Naive thymus-derived CD4-positive, alpha-beta T cell (primary cell): ENCODE measurements around the gene B2M. TPM values are rescaled to one million over a fixed set of nuclear protein-coding genes. Genes with fewer than 3 reads are reported as not detected.

Experiments
- ATAC-seq: fragments of 150-1000 bp; cut with Tn5 transposase; 2 replicates; pipeline ENCODE4 v1.10.0; 2021; ENCODE audit warnings: mild to moderate bottlenecking, moderate library complexity
- CTCF ChIA-PET: fragments of 350-600 bp; sonication (Branson Sonifier 250); formaldehyde crosslinking; loops from one replicate; lab custom pipeline; 2021; ENCODE audit warnings: antibody characterized with exemption; lab: Charles Lee
- POLR2A ChIA-PET: fragments of 350-600 bp; sonication (Branson Sonifier 250); formaldehyde crosslinking; loops from one replicate; lab custom pipeline; 2021; ENCODE audit warnings: antibody characterized with exemption, inconsistent platforms; lab: Charles Lee
- DNase-seq, 9 donors: peaks; one replicate each; pipeline versions ENCODE4 v3.0.0 to v3.0.0-alpha.2; 2020 to 2022; ENCODE audit warnings: mixed read lengths in 1 of 9
- H3K27ac ChIP-seq: one replicate; pipeline ENCODE4 v1.7.0; 2013; ENCODE audit warnings: mild to moderate bottlenecking, low read depth, low read length, moderate library complexity
- H3K27me3 ChIP-seq, 2 donors: one replicate each; pipeline ENCODE4 v1.7.0; 2013; ENCODE audit warnings: low read length in 2 of 2, mild to moderate bottlenecking in 2 of 2, moderate library complexity in 2 of 2; ENCODE audit not compliant: control insufficient read depth in 2 of 2, insufficient read depth in 2 of 2
- H3K36me3 ChIP-seq, 3 experiments: 1 replicate in 2 of 3; 2 replicates in 1 of 3; pipeline ENCODE4 v1.7.0; 2013; ENCODE audit warnings: low read length in 3 of 3, mild to moderate bottlenecking in 3 of 3, moderate library complexity in 1 of 3; ENCODE audit not compliant: insufficient read depth in 3 of 3, control insufficient read depth in 2 of 3
- H3K4me1 ChIP-seq, 2 donors: one replicate each; pipeline ENCODE4 v1.7.0; 2013; ENCODE audit warnings: low read length in 2 of 2, mild to moderate bottlenecking in 2 of 2, moderate library complexity in 1 of 2; ENCODE audit not compliant: control insufficient read depth in 2 of 2, insufficient read depth in 2 of 2
- H3K4me3 ChIP-seq: 2 replicates; pipeline ENCODE4 v1.7.0; 2013; ENCODE audit warnings: mild to moderate bottlenecking, low read length
- H3K9me3 ChIP-seq, 3 experiments: 1 replicate in 2 of 3; 2 replicates in 1 of 3; pipeline ENCODE4 v1.7.0; 2013; ENCODE audit warnings: low read length in 3 of 3; ENCODE audit not compliant: control insufficient read depth in 2 of 3
- H3K27ac Mint-ChIP-seq, 9 donors: one replicate each; pipeline ENCODE4 v1.8.0; 2020 to 2022; ENCODE audit warnings: mixed read lengths in 9 of 9, mild to moderate bottlenecking in 8 of 9, moderate library complexity in 5 of 9, inconsistent platforms in 2 of 9
- H3K27me3 Mint-ChIP-seq, 5 donors: one replicate each; pipeline ENCODE4 v1.8.0; 2021 to 2022; ENCODE audit warnings: mixed read lengths in 5 of 5, mild to moderate bottlenecking in 1 of 5
- H3K36me3 Mint-ChIP-seq, 5 donors: one replicate each; pipeline ENCODE4 v1.8.0; 2020 to 2022; ENCODE audit warnings: mixed read lengths in 5 of 5, mild to moderate bottlenecking in 3 of 5, inconsistent platforms in 1 of 5
- H3K4me1 Mint-ChIP-seq, 7 donors: one replicate each; pipeline ENCODE4 v1.8.0; 2020 to 2022; ENCODE audit warnings: mixed read lengths in 7 of 7, mild to moderate bottlenecking in 3 of 7, inconsistent platforms in 1 of 7
- H3K4me3 Mint-ChIP-seq, 10 donors: one replicate each; pipeline ENCODE4 v1.8.0; 2020 to 2022; ENCODE audit warnings: mild to moderate bottlenecking in 10 of 10, mixed read lengths in 10 of 10, moderate library complexity in 6 of 10, inconsistent platforms in 2 of 10
- H3K9me3 Mint-ChIP-seq, 11 donors: one replicate each; pipeline ENCODE4 v1.8.0; 2020 to 2022; ENCODE audit warnings: mixed read lengths in 11 of 11, mild to moderate bottlenecking in 4 of 11, inconsistent platforms in 1 of 11, moderate library complexity in 1 of 11
- intact Hi-C, 2 donors: fragments of 100-400 bp; cut with micrococcal nuclease; formaldehyde crosslinking; loops; one replicate each; pipeline ENCODE4 v1.15.1; 2023
- polyA plus RNA-seq, 2 donors: library from polyadenylated mRNA; unstranded; fragments of 300-500 nt; fragmentation: Illumina TruSeq; gene quantifications; one replicate each; pipeline ENCODE4 v1.2.3, GENCODE V29; 2021
- total RNA-seq, 6 experiments: library from RNA in 5 of 6; stranded (reverse) in 5 of 6; gene quantifications; 1 replicate in 5 of 6; 2 replicates in 1 of 6; pipeline ENCODE4 v1.2.3 and lab custom pipeline; 2021 to 2026

The B2M gene
- total and polyA plus RNA-seq, 7 experiments from 2014 or later, result 4,325 to 34,374 (median 6,506) TPM

GRCh38 chr15:44753345-44753744 lies 42.0 kb downstream of the B2M start:
- intact Hi-C loops, result no loop called here
- ChIA-PET CTCF (no interaction called here), POLR2A (interaction anchor here (0.6 to 1.8 kb wide), 5 partner anchors 40 to 179 kb away, joined by 3 to 6 read pairs (median 3); partner anchors contain the start of genes B2M, PATL2 and SPG11)
- no peak for DNase-seq
- no peaks in the 10 kb centered on the region for H3K4me1 ChIP-seq
- no peak overlapping the region for H3K4me3 Mint-ChIP-seq
- no peak overlapping the region for H3K27ac ChIP-seq
- H3K27me3 ChIP-seq, result no peaks in the 10 kb centered on the region
- H3K9me3 ChIP-seq, result no peaks in the 10 kb centered on the region
- peaks cover 7 to 57% (median 24%) of the 10 kb centered on the region in 5 donors for H3K36me3 Mint-ChIP-seq
- no peak overlapping the region for H3K27ac Mint-ChIP-seq
- H3K27me3 Mint-ChIP-seq, result no peaks in the 10 kb centered on the region
- no peak overlapping the region for H3K4me3 ChIP-seq
- no peak for ATAC-seq
- peaks cover 0 to 47% (median 13%) of the 10 kb centered on the region in 11 donors for H3K9me3 Mint-ChIP-seq
- no peaks in the 10 kb centered on the region for H3K36me3 ChIP-seq
- peaks cover 0 to 4% (median 0%) of the 10 kb centered on the region in 7 donors for H3K4me1 Mint-ChIP-seq

GRCh38 chr15:44763187-44763586 lies 51.9 kb downstream of the B2M start:
- no peak for ATAC-seq
- Mint-ChIP-seq H3K27me3 (peaks cover 0 to 2% (median 0%) of the 10 kb centered on the region in 5 donors), H3K4me1 (no peaks in the 10 kb centered on the region), H3K4me3 (no peak overlapping the region), H3K9me3 (no peaks in the 10 kb centered on the region), H3K36me3 (peaks cover 0 to 32% (median 0%) of the 10 kb centered on the region in 5 donors), H3K27ac (no peak overlapping the region)
- ChIA-PET CTCF (no interaction called here), POLR2A (no interaction called here)
- no peaks in the 10 kb centered on the region for H3K4me1 ChIP-seq
- H3K27ac ChIP-seq, result no peak overlapping the region
- intact Hi-C loops, result no loop called here
- no peak for DNase-seq
- no peaks in the 10 kb centered on the region for H3K27me3 ChIP-seq
- no peaks in the 10 kb centered on the region for H3K36me3 ChIP-seq
- no peak overlapping the region for H3K4me3 ChIP-seq
- H3K9me3 ChIP-seq, result no peaks in the 10 kb centered on the region

GRCh38 chr15:44763848-44764247 lies 52.5 kb downstream of the B2M start:
- Mint-ChIP-seq H3K36me3 (peaks cover 0 to 35% (median 0%) of the 10 kb centered on the region in 5 donors), H3K27ac (no peak overlapping the region), H3K4me1 (no peaks in the 10 kb centered on the region), H3K27me3 (peaks cover 0 to 2% (median 0%) of the 10 kb centered on the region in 5 donors), H3K9me3 (no peaks in the 10 kb centered on the region), H3K4me3 (no peak overlapping the region)
- no peak for ATAC-seq
- CTCF ChIA-PET, result no interaction called here
- no peaks in the 10 kb centered on the region for H3K36me3 ChIP-seq
- no peak overlapping the region for H3K27ac ChIP-seq
- intact Hi-C loops, result no loop called here
- no peak for DNase-seq
- POLR2A ChIA-PET, result no interaction called here
- H3K4me3 ChIP-seq, result no peak overlapping the region
- H3K4me1 ChIP-seq, result no peaks in the 10 kb centered on the region
- no peaks in the 10 kb centered on the region for H3K27me3 ChIP-seq
- H3K9me3 ChIP-seq, result no peaks in the 10 kb centered on the region

- H3K4me3 ChIP-seq, result no peak overlapping the region
- H3K4me3 Mint-ChIP-seq, result no peak overlapping the region
- H3K27ac ChIP-seq, result no peak overlapping the region
- ATAC-seq (no peak), DNase-seq (no peak)
- ChIA-PET POLR2A (interaction anchor here (0.9 kb wide), 1 partner anchor 9 kb away, joined by 3 read pairs; no protein-coding TSS in a partner anchor), CTCF (no interaction called here)
- H3K9me3 ChIP-seq, result no peaks in the 10 kb centered on the region
- peaks cover 0 to 39% (median 1%) of the 10 kb centered on the region in 5 donors for H3K36me3 Mint-ChIP-seq
- no peaks in the 10 kb centered on the region for H3K4me1 Mint-ChIP-seq
- intact Hi-C loops, result no loop called here
- no peaks in the 10 kb centered on the region for H3K27me3 ChIP-seq
- no peaks in the 10 kb centered on the region for H3K4me1 ChIP-seq
- H3K36me3 ChIP-seq, result no peaks in the 10 kb centered on the region
- H3K9me3 Mint-ChIP-seq, result peaks cover 0 to 3% (median under 1%) of the 10 kb centered on the region in 11 donors
- no peak overlapping the region for H3K27ac Mint-ChIP-seq
- H3K27me3 Mint-ChIP-seq, result peaks cover 0 to 2% (median 0%) of the 10 kb centered on the region in 5 donors
These were observed 53.7 kb downstream of the B2M start for GRCh38 chr15:44765036-44765435.

Other genes with a start within 250 kb of the B2M start
- 10 to 100 TPM; 52.9 to 83.4 (median 66.5) TPM for gene EIF3J, start 174.4 kb upstream of the B2M start, total RNA-seq
- 10 to 100 TPM; 19.3 to 22.7 TPM for gene EIF3J, start 174.4 kb upstream of the B2M start, polyA plus RNA-seq
- 100 to 1,000 TPM in 4 of 5 experiments, 10 to 100 TPM in 1; 92.2 to 137 (median 131) TPM for gene SPG11, start 47.9 kb upstream of the B2M start, total RNA-seq
- 10 to 100 TPM; 26.1 to 32.1 TPM for gene SPG11, start 47.9 kb upstream of the B2M start, polyA plus RNA-seq
- gene PATL2, start 194 bp upstream of the B2M start, total RNA-seq, result 10 to 100 TPM; 37.4 to 83.8 (median 71.3) TPM
- gene PATL2, start 194 bp upstream of the B2M start, polyA plus RNA-seq, result 10 to 100 TPM; 11.4 to 17.3 TPM
- 10 to 100 TPM; 12.4 to 65.0 (median 28.0) TPM for gene TRIM69, start 25.0 kb downstream of the B2M start, total RNA-seq
- 10 to 100 TPM; 17.4 to 17.8 TPM for gene TRIM69, start 25.0 kb downstream of the B2M start, polyA plus RNA-seq
- not detected for gene TERB2, start 245.2 kb downstream of the B2M start, total RNA-seq
- gene TERB2, start 245.2 kb downstream of the B2M start, polyA plus RNA-seq, result not detected